WTC11 (cell line): ENCODE measurements around the gene FBXO45. TPM values are rescaled to one million over a fixed set of nuclear protein-coding genes. Genes with fewer than 3 reads are reported as not detected.

Source experiments
- ATAC-seq: fragments of 200-7000 bp; cut with Tn5 transposase; 2 replicates; pipeline ENCODE4 v1.10.0; 2021; ENCODE audit warnings: mild to moderate bottlenecking, moderate library complexity
- CTCF ChIA-PET: fragments of 300-600 bp; sonication (Branson Sonifier 250); formaldehyde crosslinking; loops from one replicate; lab custom pipeline; 2021; ENCODE audit warnings: antibody characterized with exemption; lab: Charles Lee
- POLR2A ChIA-PET: fragments of 350-600 bp; sonication (Branson Sonifier 250); formaldehyde crosslinking; loops from one replicate; lab custom pipeline; 2021; ENCODE audit warnings: antibody characterized with exemption; lab: Charles Lee
- DNase-seq: peaks from one replicate; pipeline ENCODE4 v3.0.0; 2021; ENCODE audit warnings: low spot score
- H3K27ac Mint-ChIP-seq: 2 replicates; pipeline ENCODE4 v1.8.0; 2021; ENCODE audit warnings: mixed read lengths
- H3K27me3 Mint-ChIP-seq: 2 replicates; pipeline ENCODE4 v1.8.0; 2021; ENCODE audit warnings: low read depth, mild to moderate bottlenecking, moderate library complexity, mixed read lengths
- H3K36me3 Mint-ChIP-seq: 2 replicates; pipeline ENCODE4 v1.8.0; 2021; ENCODE audit warnings: mixed read lengths
- H3K4me1 Mint-ChIP-seq: 2 replicates; pipeline ENCODE4 v1.8.0; 2022; ENCODE audit warnings: mixed read lengths
- H3K4me3 Mint-ChIP-seq: 2 replicates; pipeline ENCODE4 v1.8.0; 2021; ENCODE audit warnings: mild to moderate bottlenecking, moderate library complexity, mixed read lengths
- H3K9me3 Mint-ChIP-seq: 2 replicates; pipeline ENCODE4 v1.8.0; 2021; ENCODE audit warnings: mixed read lengths
- ARID4B ChIP-seq: sonication (generic); formaldehyde crosslinking; IDR thresholded peaks from 2 replicates; pipeline ENCODE4 v1.8.0; 2023; ENCODE audit warnings: missing genetic modification reagents, mild to moderate bottlenecking, borderline replicate concordance
- ATF6 ChIP-seq: sonication (generic); formaldehyde crosslinking; IDR thresholded peaks from 2 replicates; pipeline ENCODE4 v1.8.1; 2023; ENCODE audit warnings: mild to moderate bottlenecking, missing genetic modification reagents
- CBFB ChIP-seq: sonication (generic); formaldehyde crosslinking; IDR thresholded peaks from 2 replicates; pipeline ENCODE4 v1.8.1; 2022; ENCODE audit warnings: mild to moderate bottlenecking, low read depth, missing genetic modification reagents
- ETV6 ChIP-seq: sonication (generic); formaldehyde crosslinking; IDR thresholded peaks from 2 replicates; pipeline ENCODE4 v1.8.1; 2022; ENCODE audit warnings: mild to moderate bottlenecking, missing genetic modification reagents
- NR1H2 ChIP-seq: sonication (generic); formaldehyde crosslinking; IDR thresholded peaks from 2 replicates; pipeline ENCODE4 v1.9.0; 2021; ENCODE audit warnings: mild to moderate bottlenecking, moderate library complexity, missing genetic modification reagents
- PRRX2 ChIP-seq: fragments of 250-450 bp; sonication (Bioruptor Pico); IDR thresholded peaks from 2 replicates; pipeline ENCODE4 v1.8.0; 2021; ENCODE audit warnings: mild to moderate bottlenecking
- RELA ChIP-seq: sonication (generic); formaldehyde crosslinking; IDR thresholded peaks from 2 replicates; pipeline ENCODE4 v1.8.1; 2022; ENCODE audit warnings: missing genetic modification reagents, mild to moderate bottlenecking, borderline replicate concordance
- SMAD3 ChIP-seq: sonication (generic); formaldehyde crosslinking; IDR thresholded peaks from 2 replicates; pipeline ENCODE4 v1.8.0; 2022; ENCODE audit warnings: missing genetic modification reagents, mild to moderate bottlenecking, borderline replicate concordance
- ZNF396 ChIP-seq: fragments of 250-450 bp; sonication (Bioruptor Pico); IDR thresholded peaks from 2 replicates; pipeline ENCODE4 v1.8.0; 2021; ENCODE audit warnings: mild to moderate bottlenecking, moderate library complexity, borderline replicate concordance
- total RNA-seq: library from RNA; stranded (reverse); gene quantifications from 3 replicates; pipeline ENCODE4 v1.2.3, GENCODE V29; 2021
- TF ChIP-seq, protein P1 (sequence below): sonication (generic); formaldehyde crosslinking; IDR thresholded peaks from 2 replicates; pipeline ENCODE4 v1.8.1; 2023; ENCODE audit warnings: mild to moderate bottlenecking, missing genetic modification reagents
- TF ChIP-seq, protein P2 (sequence below): fragments of 250-450 bp; sonication (Bioruptor Pico); IDR thresholded peaks from 2 replicates; pipeline ENCODE4 v1.9.0; 2021; ENCODE audit warnings: mild to moderate bottlenecking, borderline replicate concordance

Gene FBXO45
- total RNA-seq, 1 experiment from 2014 or later, result 15.4 TPM

GRCh38 chr3:196633555-196634151 lies 65.2 kb downstream of the FBXO45 start (continued):
- TF ChIP-seq ARID4B (CRISPR knock-in tag) (no peak), PRRX2 (CRISPR knock-in tag) (no peak), ATF6 (no peak)

GRCh38 chr3:196634224-196634623 lies 65.8 kb downstream of the FBXO45 start:
- Mint-ChIP-seq H3K27me3 (peaks cover 15% of the 10 kb centered on the region), H3K27ac (no peak overlapping the region), H3K4me3 (no peak overlapping the region), H3K36me3 (no peaks in the 10 kb centered on the region), H3K4me1 (peaks cover 42% of the 10 kb centered on the region), H3K9me3 (no peaks in the 10 kb centered on the region)
- ATAC-seq (no peak), DNase-seq (no peak)
- TF ChIP-seq ATF6, result no peak
- no peak for TF ChIP-seq RELA (CRISPR knock-in tag)
- no peak for TF ChIP-seq CBFB (CRISPR knock-in tag)
- no peak for TF ChIP-seq SMAD3
- no peak for TF ChIP-seq NR1H2 (CRISPR knock-in tag)
- TF ChIP-seq, protein P1, sequence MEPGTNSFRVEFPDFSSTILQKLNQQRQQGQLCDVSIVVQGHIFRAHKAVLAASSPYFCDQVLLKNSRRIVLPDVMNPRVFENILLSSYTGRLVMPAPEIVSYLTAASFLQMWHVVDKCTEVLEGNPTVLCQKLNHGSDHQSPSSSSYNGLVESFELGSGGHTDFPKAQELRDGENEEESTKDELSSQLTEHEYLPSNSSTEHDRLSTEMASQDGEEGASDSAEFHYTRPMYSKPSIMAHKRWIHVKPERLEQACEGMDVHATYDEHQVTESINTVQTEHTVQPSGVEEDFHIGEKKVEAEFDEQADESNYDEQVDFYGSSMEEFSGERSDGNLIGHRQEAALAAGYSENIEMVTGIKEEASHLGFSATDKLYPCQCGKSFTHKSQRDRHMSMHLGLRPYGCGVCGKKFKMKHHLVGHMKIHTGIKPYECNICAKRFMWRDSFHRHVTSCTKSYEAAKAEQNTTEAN (CRISPR knock-in tag), result no peak
- TF ChIP-seq, protein P2, sequence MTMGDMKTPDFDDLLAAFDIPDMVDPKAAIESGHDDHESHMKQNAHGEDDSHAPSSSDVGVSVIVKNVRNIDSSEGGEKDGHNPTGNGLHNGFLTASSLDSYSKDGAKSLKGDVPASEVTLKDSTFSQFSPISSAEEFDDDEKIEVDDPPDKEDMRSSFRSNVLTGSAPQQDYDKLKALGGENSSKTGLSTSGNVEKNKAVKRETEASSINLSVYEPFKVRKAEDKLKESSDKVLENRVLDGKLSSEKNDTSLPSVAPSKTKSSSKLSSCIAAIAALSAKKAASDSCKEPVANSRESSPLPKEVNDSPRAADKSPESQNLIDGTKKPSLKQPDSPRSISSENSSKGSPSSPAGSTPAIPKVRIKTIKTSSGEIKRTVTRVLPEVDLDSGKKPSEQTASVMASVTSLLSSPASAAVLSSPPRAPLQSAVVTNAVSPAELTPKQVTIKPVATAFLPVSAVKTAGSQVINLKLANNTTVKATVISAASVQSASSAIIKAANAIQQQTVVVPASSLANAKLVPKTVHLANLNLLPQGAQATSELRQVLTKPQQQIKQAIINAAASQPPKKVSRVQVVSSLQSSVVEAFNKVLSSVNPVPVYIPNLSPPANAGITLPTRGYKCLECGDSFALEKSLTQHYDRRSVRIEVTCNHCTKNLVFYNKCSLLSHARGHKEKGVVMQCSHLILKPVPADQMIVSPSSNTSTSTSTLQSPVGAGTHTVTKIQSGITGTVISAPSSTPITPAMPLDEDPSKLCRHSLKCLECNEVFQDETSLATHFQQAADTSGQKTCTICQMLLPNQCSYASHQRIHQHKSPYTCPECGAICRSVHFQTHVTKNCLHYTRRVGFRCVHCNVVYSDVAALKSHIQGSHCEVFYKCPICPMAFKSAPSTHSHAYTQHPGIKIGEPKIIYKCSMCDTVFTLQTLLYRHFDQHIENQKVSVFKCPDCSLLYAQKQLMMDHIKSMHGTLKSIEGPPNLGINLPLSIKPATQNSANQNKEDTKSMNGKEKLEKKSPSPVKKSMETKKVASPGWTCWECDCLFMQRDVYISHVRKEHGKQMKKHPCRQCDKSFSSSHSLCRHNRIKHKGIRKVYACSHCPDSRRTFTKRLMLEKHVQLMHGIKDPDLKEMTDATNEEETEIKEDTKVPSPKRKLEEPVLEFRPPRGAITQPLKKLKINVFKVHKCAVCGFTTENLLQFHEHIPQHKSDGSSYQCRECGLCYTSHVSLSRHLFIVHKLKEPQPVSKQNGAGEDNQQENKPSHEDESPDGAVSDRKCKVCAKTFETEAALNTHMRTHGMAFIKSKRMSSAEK (CRISPR knock-in tag), result no peak
- no peak for TF ChIP-seq ETV6 (CRISPR knock-in tag)
- no peak for TF ChIP-seq ZNF396 (CRISPR knock-in tag)
- ChIA-PET POLR2A (no interaction called here), CTCF (interaction anchor here (0.6 to 1.2 kb wide), 2 partner anchors 24 to 51 kb away, joined by 3 to 4 read pairs; no protein-coding TSS in a partner anchor)
